ENCODE data around the gene SMOC1. TPM values are rescaled to one million over a fixed set of nuclear protein-coding genes. Genes with fewer than 3 reads are reported as not detected.

The SMOC1 gene
- total RNA-seq, 1 experiment from 2014 or later, result 0.14 TPM

DNA sequence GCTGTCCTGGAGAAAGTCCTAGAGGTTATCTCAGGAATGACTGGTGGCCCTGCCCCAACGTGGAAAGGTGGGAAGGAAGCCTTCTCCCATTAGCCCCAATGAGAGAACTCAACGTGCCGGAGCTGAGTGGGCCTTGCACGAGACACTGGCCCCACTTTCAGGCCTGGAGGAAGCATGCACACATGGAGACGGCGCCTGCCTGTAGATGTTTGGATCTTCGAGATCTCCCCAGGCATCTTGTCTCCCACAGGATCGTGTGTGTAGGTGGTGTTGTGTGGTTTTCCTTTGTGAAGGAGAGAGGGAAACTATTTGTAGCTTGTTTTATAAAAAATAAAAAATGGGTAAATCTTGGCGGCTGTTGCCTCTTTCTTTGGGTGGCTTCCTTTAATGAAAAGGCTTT, 152.8 kb downstream of the SMOC1 start:
- POLR2A ChIA-PET, result no interaction called here
- no peaks in the 10 kb centered on the region for H3K36me3 ChIP-seq (ENCODE audit: control insufficient read depth, insufficient read depth, low read length)
- Mint-ChIP-seq H3K36me3 (ENCODE audit: insufficient read depth, unreplicated experiment) (no peaks in the 10 kb centered on the region), H3K4me1 (ENCODE audit: low read depth, unreplicated experiment) (peaks cover 17% of the 10 kb centered on the region), H3K9me3 (ENCODE audit: unreplicated experiment) (no peaks in the 10 kb centered on the region), H3K4me3 (ENCODE audit: unreplicated experiment) (no peak overlapping the region), H3K27me3 (ENCODE audit: insufficient read depth, unreplicated experiment) (no peaks in the 10 kb centered on the region), H3K27ac (ENCODE audit: unreplicated experiment) (no peak overlapping the region)
- BruUV-seq (replicated peaks), result no TSS peak
- no peaks in the 10 kb centered on the region for H3K9me3 ChIP-seq
- no peak for DNase-seq
- H3K4me1 ChIP-seq, result peaks cover 14% of the 10 kb centered on the region
- no peaks in the 10 kb centered on the region for H3K27me3 ChIP-seq (replicated peaks; ENCODE audit: control insufficient read depth, insufficient read depth, low read length)
- CTCF ChIA-PET, result no interaction called here
- H3K4me3 ChIP-seq (ENCODE audit: low read depth, low read length), result no peak overlapping the region
- intact Hi-C loops (cut with micrococcal nuclease; ENCODE audit: unreplicated experiment), result no loop called here
- TF ChIP-seq, protein P1, sequence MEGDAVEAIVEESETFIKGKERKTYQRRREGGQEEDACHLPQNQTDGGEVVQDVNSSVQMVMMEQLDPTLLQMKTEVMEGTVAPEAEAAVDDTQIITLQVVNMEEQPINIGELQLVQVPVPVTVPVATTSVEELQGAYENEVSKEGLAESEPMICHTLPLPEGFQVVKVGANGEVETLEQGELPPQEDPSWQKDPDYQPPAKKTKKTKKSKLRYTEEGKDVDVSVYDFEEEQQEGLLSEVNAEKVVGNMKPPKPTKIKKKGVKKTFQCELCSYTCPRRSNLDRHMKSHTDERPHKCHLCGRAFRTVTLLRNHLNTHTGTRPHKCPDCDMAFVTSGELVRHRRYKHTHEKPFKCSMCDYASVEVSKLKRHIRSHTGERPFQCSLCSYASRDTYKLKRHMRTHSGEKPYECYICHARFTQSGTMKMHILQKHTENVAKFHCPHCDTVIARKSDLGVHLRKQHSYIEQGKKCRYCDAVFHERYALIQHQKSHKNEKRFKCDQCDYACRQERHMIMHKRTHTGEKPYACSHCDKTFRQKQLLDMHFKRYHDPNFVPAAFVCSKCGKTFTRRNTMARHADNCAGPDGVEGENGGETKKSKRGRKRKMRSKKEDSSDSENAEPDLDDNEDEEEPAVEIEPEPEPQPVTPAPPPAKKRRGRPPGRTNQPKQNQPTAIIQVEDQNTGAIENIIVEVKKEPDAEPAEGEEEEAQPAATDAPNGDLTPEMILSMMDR (IDR thresholded peaks at IDR 0.05; ENCODE audit: insufficient read depth in 1 of 2, low read depth in 1 of 2, low read length in 1 of 2, severe bottlenecking in 1 of 2, unreplicated experiment in 1 of 2), result no peak

DNA sequence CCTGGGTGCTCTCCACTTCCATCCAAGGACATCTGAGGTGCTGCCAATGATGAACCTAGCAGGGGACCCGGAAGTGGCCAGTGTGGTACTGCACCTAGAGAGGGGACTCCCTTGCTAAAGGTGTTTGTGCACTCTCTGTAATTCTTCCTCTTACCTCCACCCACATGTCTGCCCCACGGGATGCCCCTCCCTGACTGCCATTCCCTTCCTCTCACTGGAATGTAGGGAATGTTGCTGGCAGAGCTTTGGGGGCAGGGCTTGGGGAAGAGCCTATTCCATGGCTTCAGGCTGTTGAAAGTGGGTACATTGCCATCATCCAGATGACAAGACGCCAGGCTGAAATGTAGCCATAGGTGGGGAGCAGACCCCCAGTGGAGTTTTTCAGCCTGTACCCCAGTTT, 153.2 kb downstream of the SMOC1 start:
- POLR2A ChIA-PET, result no interaction called here
- CTCF ChIA-PET, result interaction anchor here (0.9 kb wide), 1 partner anchor 42 kb away, joined by 3 read pairs; no protein-coding TSS in a partner anchor
- no peaks in the 10 kb centered on the region for H3K27me3 ChIP-seq (replicated peaks; ENCODE audit: control insufficient read depth, insufficient read depth, low read length)
- no peaks in the 10 kb centered on the region for H3K9me3 ChIP-seq
- TF ChIP-seq, protein P1 (IDR thresholded peaks at IDR 0.05; ENCODE audit: insufficient read depth in 1 of 2, low read depth in 1 of 2, low read length in 1 of 2, severe bottlenecking in 1 of 2, unreplicated experiment in 1 of 2), result no peak
- Mint-ChIP-seq H3K4me3 (ENCODE audit: unreplicated experiment) (no peak overlapping the region), H3K27ac (ENCODE audit: unreplicated experiment) (no peak overlapping the region), H3K36me3 (ENCODE audit: insufficient read depth, unreplicated experiment) (no peaks in the 10 kb centered on the region), H3K27me3 (ENCODE audit: insufficient read depth, unreplicated experiment) (no peaks in the 10 kb centered on the region), H3K4me1 (ENCODE audit: low read depth, unreplicated experiment) (peaks cover 17% of the 10 kb centered on the region), H3K9me3 (ENCODE audit: unreplicated experiment) (no peaks in the 10 kb centered on the region)
- no peaks in the 10 kb centered on the region for H3K36me3 ChIP-seq (ENCODE audit: control insufficient read depth, insufficient read depth, low read length)
- intact Hi-C loops (cut with micrococcal nuclease; ENCODE audit: unreplicated experiment), result no loop called here
- no TSS peak for BruUV-seq (replicated peaks)
- no peak overlapping the region for H3K4me3 ChIP-seq (ENCODE audit: low read depth, low read length)
- H3K4me1 ChIP-seq, result peaks cover 14% of the 10 kb centered on the region
- DNase-seq, result peak; percentile 33 to 67

DNA sequence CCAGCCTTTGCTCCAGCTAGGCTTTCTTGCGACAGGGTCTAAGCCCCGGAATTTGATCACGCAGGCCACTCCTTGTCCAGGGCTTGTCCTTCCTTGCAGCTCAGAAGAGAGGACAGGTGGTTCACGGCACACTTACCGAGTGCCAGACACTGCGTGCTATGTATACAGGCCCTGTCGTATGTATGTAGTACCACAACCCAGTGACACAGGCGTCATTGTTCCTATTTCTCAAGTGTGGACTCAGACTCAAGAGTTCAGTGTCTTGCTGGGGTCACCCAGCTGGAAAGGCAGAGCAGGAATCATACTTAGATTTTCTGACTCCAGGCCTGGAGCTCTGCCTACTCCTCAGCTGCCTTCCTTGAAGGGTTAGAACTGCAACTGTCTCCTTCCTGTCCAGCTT, 153.9 kb downstream of the SMOC1 start:
- no peaks in the 10 kb centered on the region for H3K9me3 ChIP-seq
- H3K4me3 ChIP-seq (ENCODE audit: low read depth, low read length), result no peak overlapping the region
- Mint-ChIP-seq H3K36me3 (ENCODE audit: insufficient read depth, unreplicated experiment) (no peaks in the 10 kb centered on the region), H3K9me3 (ENCODE audit: unreplicated experiment) (no peaks in the 10 kb centered on the region), H3K27ac (ENCODE audit: unreplicated experiment) (no peak overlapping the region), H3K4me3 (ENCODE audit: unreplicated experiment) (no peak overlapping the region), H3K4me1 (ENCODE audit: low read depth, unreplicated experiment) (peaks cover 17% of the 10 kb centered on the region), H3K27me3 (ENCODE audit: insufficient read depth, unreplicated experiment) (no peaks in the 10 kb centered on the region)
- DNase-seq, result no peak
- H3K27me3 ChIP-seq (replicated peaks; ENCODE audit: control insufficient read depth, insufficient read depth, low read length), result no peaks in the 10 kb centered on the region
- no peaks in the 10 kb centered on the region for H3K36me3 ChIP-seq (ENCODE audit: control insufficient read depth, insufficient read depth, low read length)
- TF ChIP-seq, protein P1 (IDR thresholded peaks at IDR 0.05; ENCODE audit: insufficient read depth in 1 of 2, low read depth in 1 of 2, low read length in 1 of 2, severe bottlenecking in 1 of 2, unreplicated experiment in 1 of 2), result no peak
- peaks cover 14% of the 10 kb centered on the region for H3K4me1 ChIP-seq
- no TSS peak for BruUV-seq (replicated peaks)
- POLR2A ChIA-PET, result no interaction called here
- CTCF ChIA-PET, result interaction anchor here (0.9 kb wide), 1 partner anchor 41 kb away, joined by 3 read pairs; no protein-coding TSS in a partner anchor
- intact Hi-C loops (cut with micrococcal nuclease; ENCODE audit: unreplicated experiment), result no loop called here

Measured in Caco-2 (cell line).